Activated naive CD8-positive, alpha-beta T cell treated with anti-CD3 and anti-CD28 coated beads, Interleukin-2, amount 50 U/mL, for 24 hours (primary cell): Measurements from ENCODE around the gene BEAN1.
"Not testable (repeated sequence)": the region's sequence is repeated elsewhere in the genome, so short reads cannot be mapped to it uniquely, and the experiment has no call there.

Source experiments
- ATAC-seq: fragments of 150-1000 bp; cut with Tn5 transposase; one replicate; pipeline ENCODE4 v1.10.0; 2021
- DNase-seq: peaks from one replicate; pipeline ENCODE4 v3.0.0; 2021
- H3K27ac Mint-ChIP-seq: one replicate; pipeline ENCODE4 v1.8.0; 2021; ENCODE audit warnings: mild to moderate bottlenecking, mixed read lengths
- H3K27me3 Mint-ChIP-seq: one replicate; pipeline ENCODE4 v1.8.0; 2021; ENCODE audit warnings: mixed read lengths
- H3K36me3 Mint-ChIP-seq: one replicate; pipeline ENCODE4 v1.8.0; 2021; ENCODE audit warnings: low read depth, mixed read lengths
- H3K4me1 Mint-ChIP-seq: one replicate; pipeline ENCODE4 v1.8.0; 2021; ENCODE audit warnings: mixed read lengths
- H3K4me3 Mint-ChIP-seq: one replicate; pipeline ENCODE4 v1.8.0; 2021; ENCODE audit warnings: mild to moderate bottlenecking, moderate library complexity, mixed read lengths
- H3K9me3 Mint-ChIP-seq: one replicate; pipeline ENCODE4 v1.8.0; 2021; ENCODE audit warnings: mixed read lengths

Gene BEAN1

DNA sequence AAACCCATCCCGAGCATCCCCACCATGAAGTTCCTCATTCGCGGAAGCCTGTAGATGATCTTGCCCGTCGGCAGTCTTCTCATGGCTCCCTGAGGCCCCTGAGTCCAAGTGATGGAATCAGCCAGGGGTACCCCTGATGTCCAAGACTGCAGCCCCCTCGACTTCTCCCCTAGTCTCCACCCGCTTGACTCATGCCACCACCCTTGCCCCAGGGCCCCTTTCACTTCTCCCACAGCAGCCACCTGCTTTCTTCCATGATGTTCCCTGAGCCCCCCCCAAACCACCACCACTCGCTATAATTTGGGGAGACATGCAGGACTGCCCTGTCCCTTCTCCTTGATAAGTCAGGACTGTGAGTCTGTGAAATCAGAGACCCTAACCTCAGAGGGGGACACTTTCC lies 11.4 kb downstream of the BEAN1 start:
- H3K27ac Mint-ChIP-seq = no peak overlapping the region
- no peaks in the 10 kb centered on the region for H3K36me3 Mint-ChIP-seq
- no peaks in the 10 kb centered on the region for H3K9me3 Mint-ChIP-seq
- peaks cover 7% of the 10 kb centered on the region for H3K27me3 Mint-ChIP-seq
- DNase-seq = no peak
- H3K4me1 Mint-ChIP-seq = no peaks in the 10 kb centered on the region
- no peak overlapping the region for H3K4me3 Mint-ChIP-seq
- no peak for ATAC-seq

DNA sequence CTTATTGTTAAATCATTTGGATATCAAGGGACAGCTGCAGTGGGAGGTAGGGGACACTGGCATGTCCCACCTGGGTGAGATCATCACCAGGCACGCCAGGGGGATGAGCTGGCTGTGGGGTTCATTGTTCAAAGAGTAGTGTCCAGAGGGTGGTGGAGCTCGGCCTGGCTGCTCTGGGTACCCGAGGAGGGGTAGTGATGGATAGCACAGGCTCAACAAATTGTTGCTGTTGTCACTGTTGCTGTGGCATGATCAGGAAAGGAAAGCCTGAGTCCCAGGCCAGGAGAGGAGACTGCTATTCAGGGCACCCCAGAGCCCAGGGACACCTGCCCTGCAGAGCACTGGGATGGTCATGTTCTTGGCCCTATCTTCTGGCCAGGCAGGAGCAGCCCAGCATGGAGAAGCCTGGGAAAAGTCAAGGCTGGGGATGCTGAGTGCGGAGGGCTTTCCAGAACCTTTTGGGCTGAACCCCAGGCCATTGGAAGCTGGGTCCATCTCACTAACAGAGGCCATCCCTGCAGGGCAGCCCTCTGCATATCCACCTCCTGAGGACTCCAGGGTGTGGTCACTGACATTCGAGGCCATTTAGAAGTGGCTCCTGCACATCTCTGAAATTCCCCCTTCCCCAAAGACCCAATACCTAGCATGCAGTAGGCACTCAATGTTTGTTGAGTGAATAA lies 12.1 kb downstream of the BEAN1 start:
- DNase-seq = no peak
- ATAC-seq = no peak
- peak overlapping the region; percentile 32 for H3K27ac Mint-ChIP-seq
- H3K9me3 Mint-ChIP-seq = no peaks in the 10 kb centered on the region
- no peaks in the 10 kb centered on the region for H3K4me1 Mint-ChIP-seq
- no peak overlapping the region for H3K4me3 Mint-ChIP-seq
- peaks cover 12% of the 10 kb centered on the region for H3K27me3 Mint-ChIP-seq
- H3K36me3 Mint-ChIP-seq = no peaks in the 10 kb centered on the region

DNA sequence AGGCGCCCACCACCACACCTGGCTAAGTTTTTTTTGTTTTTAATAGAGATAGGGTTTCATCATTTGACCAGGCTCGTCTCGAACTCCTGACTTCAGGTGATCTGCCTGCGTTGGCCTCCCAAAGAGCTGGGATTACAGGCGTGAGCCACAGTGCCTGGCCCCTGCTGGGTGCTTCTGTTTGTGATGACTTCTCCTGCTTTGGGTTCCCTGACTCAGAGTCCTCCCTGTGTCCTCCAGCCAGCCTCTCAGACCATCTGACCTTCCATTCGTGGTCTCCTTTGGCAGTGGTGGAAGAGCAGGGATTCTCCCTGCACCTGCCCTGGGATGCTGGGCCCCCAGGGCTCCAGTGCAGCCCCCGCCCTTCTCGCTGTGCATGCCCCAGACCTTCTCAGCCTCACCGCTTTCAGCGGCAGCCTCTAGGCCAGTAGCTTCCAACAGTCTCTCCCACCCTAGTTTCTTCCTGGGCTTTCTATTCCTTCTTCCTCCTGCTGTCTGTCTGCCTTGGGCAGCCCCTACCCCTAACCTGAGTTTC lies 13.2 kb downstream of the BEAN1 start:
- no peak overlapping the region for H3K27ac Mint-ChIP-seq

DNA sequence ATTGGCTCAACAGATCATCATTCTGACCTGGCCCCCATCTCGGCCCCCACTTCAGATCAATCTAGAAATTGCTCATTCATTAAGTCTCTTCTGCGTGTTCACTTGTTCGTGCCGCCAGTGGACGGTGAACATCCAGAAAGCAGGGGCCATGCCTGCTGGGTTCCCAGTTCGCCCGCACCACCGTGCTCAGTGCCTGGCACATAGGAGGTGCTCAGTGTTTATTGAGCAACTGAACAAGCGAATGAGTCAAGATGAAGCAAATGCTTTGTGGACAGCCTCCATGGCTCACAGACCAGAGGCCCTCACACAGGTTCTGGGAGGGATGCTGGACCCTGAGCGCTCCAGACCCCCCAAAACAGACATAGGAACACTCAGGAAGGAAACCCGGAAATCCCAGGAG lies 13.9 kb downstream of the BEAN1 start:
- Mint-ChIP-seq H3K4me3 (no peak overlapping the region), H3K27me3 (peaks cover 13% of the 10 kb centered on the region), H3K36me3 (no peaks in the 10 kb centered on the region), H3K27ac (no peak overlapping the region), H3K9me3 (no peaks in the 10 kb centered on the region), H3K4me1 (no peaks in the 10 kb centered on the region)
- ATAC-seq = no peak
- no peak for DNase-seq

More for the DNA sequence above, 13.2 kb downstream of the BEAN1 start:
- H3K4me3 Mint-ChIP-seq = no peak overlapping the region
- no peak for ATAC-seq
- DNase-seq = no peak
- no peaks in the 10 kb centered on the region for H3K4me1 Mint-ChIP-seq
- peaks cover 13% of the 10 kb centered on the region for H3K27me3 Mint-ChIP-seq
- H3K36me3 Mint-ChIP-seq = no peaks in the 10 kb centered on the region
- no peaks in the 10 kb centered on the region for H3K9me3 Mint-ChIP-seq

DNA sequence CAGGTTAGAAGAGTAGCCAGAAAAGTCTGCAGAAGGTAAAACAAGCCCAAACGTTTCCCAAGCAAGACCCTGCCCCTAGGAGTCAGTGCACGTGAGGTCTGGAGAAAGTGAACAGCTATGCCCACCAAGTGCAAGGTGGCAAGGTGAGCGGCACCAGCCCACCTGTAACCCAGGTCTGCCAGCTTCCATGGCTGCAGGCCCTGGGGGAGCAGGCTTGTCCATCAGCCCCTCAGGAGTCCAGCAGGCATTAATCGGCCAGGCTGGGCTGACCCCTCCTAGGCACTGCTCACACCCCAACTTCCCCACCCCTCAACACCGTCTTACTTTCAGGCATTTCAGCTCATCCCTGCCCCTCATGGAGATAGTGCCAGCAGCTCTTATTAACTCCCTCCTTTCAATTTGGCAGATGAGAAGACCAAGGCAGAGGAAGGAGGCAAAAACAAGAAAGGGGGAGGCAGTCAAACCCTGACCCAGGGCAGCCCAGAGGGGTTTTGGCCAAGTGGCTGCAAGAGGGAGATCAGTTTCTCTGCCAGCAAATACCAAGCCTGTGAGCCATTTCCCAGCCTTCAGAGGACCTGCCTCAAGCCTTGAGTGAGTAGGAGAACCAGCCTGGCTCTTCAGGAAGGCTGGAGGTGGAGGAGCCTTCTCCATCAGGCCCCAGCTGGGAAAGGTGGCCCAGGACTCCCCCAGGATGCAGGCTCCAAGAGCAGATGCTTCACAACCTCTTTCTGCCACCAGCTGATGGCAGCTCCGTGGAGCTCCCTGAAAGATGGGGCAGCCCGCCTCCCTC lies 14.7 kb downstream of the BEAN1 start:
- H3K9me3 Mint-ChIP-seq = no peaks in the 10 kb centered on the region
- no peak overlapping the region for H3K4me3 Mint-ChIP-seq
- no peaks in the 10 kb centered on the region for H3K36me3 Mint-ChIP-seq
- ATAC-seq (no peak), DNase-seq (no peak)
- H3K27ac Mint-ChIP-seq = no peak overlapping the region
- peaks cover 16% of the 10 kb centered on the region for H3K27me3 Mint-ChIP-seq
- no peaks in the 10 kb centered on the region for H3K4me1 Mint-ChIP-seq

DNA sequence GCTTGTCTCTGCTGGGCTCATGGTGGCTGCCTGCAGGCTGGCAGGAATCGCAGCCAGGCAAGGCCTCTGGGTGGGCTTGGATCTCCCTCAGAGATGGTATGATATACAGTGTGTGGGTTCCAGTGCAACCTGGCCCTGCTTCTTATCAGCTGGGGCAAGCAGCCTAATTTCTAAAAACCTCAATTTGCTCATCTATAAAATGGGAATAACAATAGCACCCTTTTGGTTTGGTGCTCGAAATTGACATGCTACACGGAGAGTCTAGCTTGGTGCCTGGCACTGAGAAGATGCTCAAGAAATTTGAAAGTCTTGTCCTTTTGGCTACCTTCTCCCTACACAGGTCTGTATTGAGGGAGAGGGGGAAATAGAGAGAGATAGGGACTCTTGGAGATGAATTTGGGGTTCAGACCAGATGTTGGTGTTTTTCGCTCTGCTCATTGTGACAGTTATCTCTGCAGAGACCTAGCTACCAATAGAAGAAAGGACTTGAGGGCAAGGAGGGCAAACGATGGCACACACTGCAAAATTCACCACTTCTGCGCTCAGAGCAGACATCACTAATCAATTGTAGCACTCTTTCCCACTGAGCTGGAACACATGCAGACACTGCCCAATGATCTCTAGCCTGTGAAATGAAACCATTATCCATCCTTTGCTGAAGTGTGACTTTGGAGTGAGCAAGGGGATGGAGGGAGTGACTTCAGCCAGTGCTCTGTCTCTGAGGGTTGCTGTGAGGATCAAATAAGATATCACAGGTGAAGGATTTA lies 15.6 kb downstream of the BEAN1 start:
- no peak for ATAC-seq
- Mint-ChIP-seq H3K4me3 (no peak overlapping the region), H3K27me3 (peaks cover 16% of the 10 kb centered on the region)

DNA sequence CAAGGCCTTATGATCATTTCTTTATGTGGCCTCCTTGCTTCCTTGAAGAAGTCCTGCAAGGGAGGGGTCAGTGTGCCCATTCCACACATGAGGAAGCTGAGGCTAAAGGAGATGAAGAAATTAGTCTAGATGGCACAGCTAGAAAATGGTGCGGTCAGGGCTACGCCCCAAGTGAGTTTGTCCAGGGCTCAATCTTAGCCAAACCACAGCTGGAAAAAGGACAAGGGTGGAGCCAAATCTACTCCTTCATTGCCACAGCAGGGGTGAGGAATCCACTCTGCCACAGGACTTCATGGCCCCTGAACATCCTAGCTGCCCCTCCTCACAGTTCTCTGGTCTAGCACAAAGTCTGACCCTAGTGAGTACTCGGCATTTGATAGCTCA lies 16.2 kb downstream of the BEAN1 start:
- H3K36me3 Mint-ChIP-seq = no peaks in the 10 kb centered on the region
- DNase-seq (no peak), ATAC-seq (no peak)
- H3K4me1 Mint-ChIP-seq = no peaks in the 10 kb centered on the region
- peaks cover 16% of the 10 kb centered on the region for H3K27me3 Mint-ChIP-seq
- H3K27ac Mint-ChIP-seq = no peak overlapping the region
- no peak overlapping the region for H3K4me3 Mint-ChIP-seq
- H3K9me3 Mint-ChIP-seq = no peaks in the 10 kb centered on the region

More for the DNA sequence above, 15.6 kb downstream of the BEAN1 start:
- no peak overlapping the region for H3K27ac Mint-ChIP-seq
- no peaks in the 10 kb centered on the region for H3K36me3 Mint-ChIP-seq
- DNase-seq = no peak
- no peaks in the 10 kb centered on the region for H3K9me3 Mint-ChIP-seq
- no peaks in the 10 kb centered on the region for H3K4me1 Mint-ChIP-seq

DNA sequence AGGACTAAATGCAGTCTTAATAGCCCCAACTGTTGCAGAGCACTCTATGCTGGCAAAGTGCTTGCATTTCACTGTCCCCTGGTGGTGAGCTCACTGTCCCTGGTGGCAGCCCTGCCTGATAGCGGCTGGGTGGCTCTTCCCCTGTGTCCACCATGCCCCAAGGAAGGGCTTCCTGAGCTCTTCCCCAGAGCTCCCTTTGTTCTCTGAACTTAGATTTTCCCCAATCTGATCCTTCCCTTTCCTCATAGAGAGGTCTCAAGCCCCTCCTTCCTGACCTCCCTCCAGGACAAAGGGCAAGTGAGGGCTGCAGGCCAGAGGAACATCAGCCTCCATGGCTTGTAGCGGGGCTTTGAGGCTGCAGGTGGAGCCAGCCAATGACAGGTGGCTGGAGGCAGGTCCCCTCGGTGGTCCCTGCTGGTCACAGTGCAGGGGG lies 17.0 kb downstream of the BEAN1 start:
- no peak for DNase-seq
- peaks cover 16% of the 10 kb centered on the region for H3K27me3 Mint-ChIP-seq

DNA sequence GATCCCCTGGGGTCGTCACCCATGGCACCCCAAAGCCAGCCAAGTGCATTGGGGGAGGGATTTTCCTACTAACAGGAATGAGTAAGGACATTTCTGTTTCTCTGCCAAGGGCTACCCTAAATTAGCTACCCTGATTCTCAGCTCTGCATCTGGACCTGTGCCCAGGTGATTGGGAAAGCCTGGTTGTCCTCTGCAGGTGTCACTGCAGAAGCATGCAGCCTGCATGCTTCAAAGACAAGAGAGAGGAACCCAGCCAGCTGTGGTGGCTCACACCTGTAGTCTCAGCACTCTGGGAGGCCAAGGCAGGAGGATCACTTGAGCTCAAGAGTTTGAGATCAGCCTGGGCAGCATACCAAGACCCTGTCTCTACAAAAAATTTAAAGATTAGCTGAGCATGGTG lies 19.6 kb downstream of the BEAN1 start:
- ATAC-seq = no peak
- H3K36me3 Mint-ChIP-seq = no peaks in the 10 kb centered on the region
- H3K27me3 Mint-ChIP-seq = peaks cover 9% of the 10 kb centered on the region
- no peak for DNase-seq
- no peaks in the 10 kb centered on the region for H3K9me3 Mint-ChIP-seq
- H3K4me1 Mint-ChIP-seq = no peaks in the 10 kb centered on the region
- no peak overlapping the region for H3K27ac Mint-ChIP-seq
- H3K4me3 Mint-ChIP-seq = no peak overlapping the region

More for the DNA sequence above, 17.0 kb downstream of the BEAN1 start:
- no peaks in the 10 kb centered on the region for H3K36me3 Mint-ChIP-seq
- no peak for ATAC-seq
- H3K9me3 Mint-ChIP-seq = no peaks in the 10 kb centered on the region
- no peak overlapping the region for H3K4me3 Mint-ChIP-seq
- no peak overlapping the region for H3K27ac Mint-ChIP-seq
- no peaks in the 10 kb centered on the region for H3K4me1 Mint-ChIP-seq

DNA sequence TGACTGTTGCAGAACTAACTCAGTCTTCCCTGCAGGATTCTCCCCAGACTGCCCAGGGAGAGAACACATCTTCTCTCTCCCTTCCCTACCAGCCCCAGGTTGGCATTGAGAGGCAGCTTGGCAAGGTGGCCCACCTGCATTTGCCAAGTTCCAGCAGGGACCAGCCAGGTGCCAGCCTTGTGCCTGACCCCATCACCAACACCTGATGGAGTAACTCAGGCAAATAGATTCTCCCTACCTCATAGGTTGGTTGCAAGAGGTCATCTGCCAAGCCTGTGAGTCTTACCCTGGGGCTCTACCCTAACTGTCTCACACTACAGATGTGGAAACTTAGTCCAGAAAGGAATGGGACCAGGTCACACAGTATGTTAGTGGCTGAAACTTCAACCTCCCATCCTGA lies 20.4 kb downstream of the BEAN1 start:
- no peak overlapping the region for H3K4me3 Mint-ChIP-seq
- H3K4me1 Mint-ChIP-seq = no peaks in the 10 kb centered on the region
- H3K36me3 Mint-ChIP-seq = no peaks in the 10 kb centered on the region
- no peak overlapping the region for H3K27ac Mint-ChIP-seq
- H3K27me3 Mint-ChIP-seq = peaks cover 9% of the 10 kb centered on the region
- DNase-seq (no peak), ATAC-seq (no peak)
- H3K9me3 Mint-ChIP-seq = no peaks in the 10 kb centered on the region

DNA sequence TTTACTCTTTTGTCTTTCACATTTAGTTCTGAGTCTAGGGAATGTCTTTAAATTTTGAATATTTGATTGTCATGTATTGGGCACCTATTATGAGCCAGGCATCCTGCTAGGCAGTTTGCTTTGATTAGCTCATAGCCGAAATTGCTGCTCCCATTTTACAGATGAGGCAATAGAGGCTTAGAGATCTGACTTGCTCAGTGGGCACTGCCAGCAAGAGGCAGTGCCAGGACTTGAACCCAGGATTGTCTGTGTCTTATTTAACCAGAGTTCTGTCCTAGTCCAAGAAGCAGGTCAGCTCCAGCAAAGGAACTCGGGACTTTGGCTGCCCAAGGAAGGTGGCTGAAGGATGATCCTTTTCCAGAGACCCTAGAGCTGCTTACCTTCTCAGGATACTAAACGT lies 24.5 kb downstream of the BEAN1 start:
- ATAC-seq (no peak), DNase-seq (no peak)
- no peaks in the 10 kb centered on the region for H3K9me3 Mint-ChIP-seq
- H3K27ac Mint-ChIP-seq = no peak overlapping the region
- H3K36me3 Mint-ChIP-seq = no peaks in the 10 kb centered on the region
- no peak overlapping the region for H3K4me3 Mint-ChIP-seq
- H3K4me1 Mint-ChIP-seq = no peaks in the 10 kb centered on the region
- H3K27me3 Mint-ChIP-seq = peaks cover under 1% of the 10 kb centered on the region

DNA sequence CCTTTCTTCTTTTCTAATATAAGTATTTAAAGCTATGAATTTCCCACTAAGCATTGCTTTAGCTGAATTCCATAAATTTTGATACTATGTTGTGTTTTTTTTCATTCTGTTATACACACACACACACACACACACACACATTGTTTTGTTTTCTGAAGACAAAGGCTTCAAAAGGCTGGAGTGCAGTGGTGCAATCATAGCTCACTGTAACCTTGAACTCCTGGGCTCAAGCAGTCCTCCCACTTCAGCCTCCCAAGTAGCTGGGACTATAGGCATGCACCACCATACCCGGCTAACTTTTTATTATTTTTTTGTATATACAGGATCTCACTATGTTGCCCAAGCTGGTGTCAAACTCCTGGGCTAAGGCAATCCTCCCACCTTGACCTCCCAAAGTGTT lies 26.1 kb downstream of the BEAN1 start:
- not testable (repeated sequence) for H3K9me3 Mint-ChIP-seq, DNase-seq, H3K4me1 Mint-ChIP-seq, H3K36me3 Mint-ChIP-seq, H3K4me3 Mint-ChIP-seq, H3K27ac Mint-ChIP-seq, ATAC-seq, H3K27me3 Mint-ChIP-seq

DNA sequence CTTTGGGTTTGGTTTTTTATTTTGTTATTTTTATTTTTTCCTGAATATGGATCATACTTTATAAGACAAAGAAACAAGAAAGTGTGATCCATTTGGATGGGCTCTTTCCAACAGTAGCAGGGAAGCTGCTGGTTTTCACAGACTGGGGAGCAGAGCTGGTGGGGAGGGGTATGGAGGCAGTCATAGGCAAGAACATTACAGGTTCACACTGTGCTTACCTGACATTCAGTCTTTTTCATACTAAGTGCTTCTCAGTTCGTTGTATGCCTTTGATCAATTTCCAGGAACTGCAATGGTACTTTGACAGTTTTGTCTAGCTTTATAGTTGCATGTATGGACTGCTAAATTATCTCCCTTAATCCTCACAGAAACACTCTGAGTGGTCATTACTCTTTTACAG lies 27.7 kb downstream of the BEAN1 start:
- Mint-ChIP-seq H3K36me3 (no peaks in the 10 kb centered on the region), H3K4me1 (no peaks in the 10 kb centered on the region), H3K27me3 (peaks cover 8% of the 10 kb centered on the region), H3K9me3 (no peaks in the 10 kb centered on the region), H3K27ac (no peak overlapping the region), H3K4me3 (no peak overlapping the region)
- no peak for ATAC-seq
- no peak for DNase-seq

DNA sequence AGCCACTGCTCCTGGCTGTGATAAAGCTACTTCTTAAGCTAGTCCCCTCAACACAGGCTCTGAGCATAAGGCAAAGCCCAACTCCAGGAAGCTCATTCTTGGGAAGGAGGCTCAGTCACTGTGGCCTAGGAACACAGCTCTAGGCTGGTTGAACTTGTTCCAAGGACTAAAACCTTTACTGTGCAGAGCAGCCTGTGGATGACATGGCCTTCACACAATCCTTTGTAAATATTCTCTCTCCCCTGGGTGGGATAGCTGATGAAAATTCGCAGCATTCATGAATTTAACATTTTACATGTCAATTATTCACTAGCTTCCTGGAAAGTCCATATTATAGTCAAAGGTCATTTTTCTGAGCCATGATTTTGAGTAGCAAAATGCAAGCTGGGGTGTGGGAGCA lies 28.9 kb downstream of the BEAN1 start:
- H3K9me3 Mint-ChIP-seq = no peaks in the 10 kb centered on the region
- no peak overlapping the region for H3K27ac Mint-ChIP-seq
- no peaks in the 10 kb centered on the region for H3K4me1 Mint-ChIP-seq
- ATAC-seq (no peak), DNase-seq (no peak)
- no peak overlapping the region for H3K4me3 Mint-ChIP-seq
- H3K27me3 Mint-ChIP-seq = peaks cover 10% of the 10 kb centered on the region
- no peaks in the 10 kb centered on the region for H3K36me3 Mint-ChIP-seq

DNA sequence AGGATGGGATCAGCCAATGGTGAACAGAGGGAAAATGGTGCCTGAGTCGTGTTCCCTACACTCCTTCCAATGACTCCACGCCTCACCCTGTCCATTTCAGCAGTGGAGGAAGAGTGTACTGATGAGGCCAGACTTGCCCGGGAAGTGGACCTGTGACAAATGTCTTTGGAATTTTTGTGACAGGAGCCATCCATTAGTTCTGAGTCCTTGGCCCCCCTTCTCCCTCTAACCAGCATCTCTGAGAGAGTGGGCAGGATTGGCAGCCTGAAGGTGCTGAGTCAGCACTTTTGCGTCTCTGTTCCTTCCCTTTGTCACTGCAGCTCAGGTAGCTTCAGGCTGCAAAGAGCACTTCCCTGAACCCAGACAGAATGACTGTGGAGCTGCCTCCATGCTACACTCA lies 30.8 kb downstream of the BEAN1 start:
- peaks cover 12% of the 10 kb centered on the region for H3K27me3 Mint-ChIP-seq
- no peaks in the 10 kb centered on the region for H3K36me3 Mint-ChIP-seq
- no peak overlapping the region for H3K27ac Mint-ChIP-seq
- no peaks in the 10 kb centered on the region for H3K9me3 Mint-ChIP-seq
- no peak for DNase-seq
- H3K4me1 Mint-ChIP-seq = no peaks in the 10 kb centered on the region
- ATAC-seq = no peak
- no peak overlapping the region for H3K4me3 Mint-ChIP-seq
